Articular chondrocyte of knee joint (primary cell): ENCODE data around the gene ZNF675. TPM values are rescaled to one million over a fixed set of nuclear protein-coding genes. Genes with fewer than 3 reads are reported as not detected.

Experiments
- total RNA-seq: library from RNA; depleted of rRNA; stranded (reverse); fragments of >200 nt; gene quantifications from 2 replicates; pipeline ENCODE4 v1.2.3, GENCODE V29; 2012

ZNF675 gene
- total RNA-seq: 7.8 and 13.7 TPM in 2 replicates

GRCh38 chr19:23686621-23687423 lies at the start of gene ZNF675:
Gene ZNF675, minus strand, starts transcription at chr19:23687212. Its CDS starts 179 bp downstream, at chr19:23687033.

Other genes starting within 250 kb of the ZNF675 start
- 1.3 and 2.3 TPM in 2 replicates for gene ZNF681, start 71.7 kb upstream of the ZNF675 start, total RNA-seq
- 2.8 and 5.1 TPM in 2 replicates for gene ZNF726, start 227.7 kb upstream of the ZNF675 start, total RNA-seq